HEK293 (cell line): Measurements from ENCODE around the gene CKS2.

Experiments
- BCL11A ChIP-seq: fragments of 450-650 bp; formaldehyde crosslinking; IDR thresholded peaks from 2 replicates; pipeline ENCODE4 v1.5.1; 2016; ENCODE audit warnings: low read depth, missing biosample characterization, missing genetic modification characterization
- CTCF ChIP-seq: fragments of 450-650 bp; formaldehyde crosslinking; IDR thresholded peaks from 2 replicates; pipeline ENCODE4 v1.5.1; 2016; ENCODE audit warnings: missing biosample characterization, missing genetic modification characterization
- HOXA7 ChIP-seq: sonication (generic); formaldehyde crosslinking; IDR thresholded peaks from 2 replicates; pipeline ENCODE4 v1.8.1; 2022; ENCODE audit warnings: missing genetic modification reagents, borderline replicate concordance
- KLF10 ChIP-seq: fragments of 450-650 bp; IDR thresholded peaks from 2 replicates; pipeline ENCODE4 v1.5.1; 2018; ENCODE audit warnings: missing biosample characterization, mild to moderate bottlenecking, missing genetic modification characterization
- PRDM6 ChIP-seq: fragments of 450-650 bp; formaldehyde crosslinking; IDR thresholded peaks from 2 replicates; pipeline ENCODE4 v1.5.1; 2017; ENCODE audit warnings: missing biosample characterization, missing genetic modification characterization
- SP2 ChIP-seq: fragments of 450-650 bp; formaldehyde crosslinking; IDR thresholded peaks from 2 replicates; pipeline ENCODE4 v1.5.1; 2016; ENCODE audit warnings: missing biosample characterization, missing genetic modification characterization
- ZNF169 ChIP-seq: fragments of 450-650 bp; formaldehyde crosslinking; IDR thresholded peaks from 2 replicates; pipeline ENCODE4 v1.5.1; 2016; ENCODE audit warnings: missing biosample characterization, missing genetic modification characterization
- ZNF274 ChIP-seq, 2 experiments: fragments of 200-500 bp in 1 of 2; fragments of 450-650 bp in 1 of 2; sonication (Bioruptor generic) in 1 of 2; formaldehyde crosslinking in 1 of 2; IDR thresholded peaks; 2 replicates each; pipeline versions ENCODE4 v1.5.1 to v1.6.1; 2014 to 2016; ENCODE audit warnings: borderline replicate concordance in 1 of 2, inconsistent platforms in 1 of 2, low read length in 1 of 2, missing biosample characterization in 1 of 2, missing genetic modification characterization in 1 of 2
- ZNF501 ChIP-seq: fragments of 450-650 bp; formaldehyde crosslinking; IDR thresholded peaks from 2 replicates; pipeline ENCODE4 v1.5.1; 2016; ENCODE audit warnings: missing biosample characterization, missing genetic modification characterization
- ZNF513 ChIP-seq: fragments of 450-650 bp; IDR thresholded peaks from 2 replicates; pipeline ENCODE4 v1.5.1; 2018; ENCODE audit warnings: missing biosample characterization, missing genetic modification characterization
- ZNF561 ChIP-seq: fragments of 450-650 bp; IDR thresholded peaks from 2 replicates; pipeline ENCODE4 v1.5.1; 2018; ENCODE audit warnings: missing biosample characterization, missing genetic modification characterization, borderline replicate concordance
- ZNF837 ChIP-seq: fragments of 450-650 bp; formaldehyde crosslinking; IDR thresholded peaks from 2 replicates; pipeline ENCODE4 v1.5.1; 2016; ENCODE audit warnings: missing biosample characterization, missing genetic modification characterization
- TF ChIP-seq, protein P1 (sequence below): fragments of 450-650 bp; formaldehyde crosslinking; IDR thresholded peaks from 2 replicates; pipeline ENCODE4 v1.5.1; 2016; ENCODE audit warnings: missing biosample characterization, missing genetic modification characterization
- TF ChIP-seq, protein P2 (sequence below): fragments of 450-650 bp; formaldehyde crosslinking; IDR thresholded peaks from 2 replicates; pipeline ENCODE4 v1.5.1; 2016; ENCODE audit warnings: missing biosample characterization, missing genetic modification characterization, low read depth

DNA sequence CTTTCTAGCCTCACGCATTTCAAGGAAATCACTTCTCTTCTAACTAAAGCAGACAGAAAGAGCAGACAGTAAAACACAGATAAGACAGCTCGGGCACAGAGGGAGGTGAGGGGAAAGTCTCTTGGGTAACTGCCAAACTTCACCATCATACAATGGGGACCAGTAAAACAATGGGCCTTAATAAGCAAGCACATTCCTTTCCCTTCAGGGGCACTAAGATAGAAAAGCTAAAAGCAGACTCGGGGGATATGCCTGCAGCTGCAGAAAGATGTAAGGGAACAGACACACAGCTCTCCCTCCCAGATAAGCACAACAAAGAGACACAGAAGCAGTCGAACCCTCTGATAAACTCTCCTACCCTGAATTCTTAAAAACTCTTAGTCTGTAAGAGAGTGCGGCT lies 15.6 kb upstream of the CKS2 start:
- no peak for TF ChIP-seq CTCF (tag by site-specific recombination)
- TF ChIP-seq SP2 (tag by site-specific recombination) = no peak
- no peak for TF ChIP-seq BCL11A
- TF ChIP-seq, protein P1, sequence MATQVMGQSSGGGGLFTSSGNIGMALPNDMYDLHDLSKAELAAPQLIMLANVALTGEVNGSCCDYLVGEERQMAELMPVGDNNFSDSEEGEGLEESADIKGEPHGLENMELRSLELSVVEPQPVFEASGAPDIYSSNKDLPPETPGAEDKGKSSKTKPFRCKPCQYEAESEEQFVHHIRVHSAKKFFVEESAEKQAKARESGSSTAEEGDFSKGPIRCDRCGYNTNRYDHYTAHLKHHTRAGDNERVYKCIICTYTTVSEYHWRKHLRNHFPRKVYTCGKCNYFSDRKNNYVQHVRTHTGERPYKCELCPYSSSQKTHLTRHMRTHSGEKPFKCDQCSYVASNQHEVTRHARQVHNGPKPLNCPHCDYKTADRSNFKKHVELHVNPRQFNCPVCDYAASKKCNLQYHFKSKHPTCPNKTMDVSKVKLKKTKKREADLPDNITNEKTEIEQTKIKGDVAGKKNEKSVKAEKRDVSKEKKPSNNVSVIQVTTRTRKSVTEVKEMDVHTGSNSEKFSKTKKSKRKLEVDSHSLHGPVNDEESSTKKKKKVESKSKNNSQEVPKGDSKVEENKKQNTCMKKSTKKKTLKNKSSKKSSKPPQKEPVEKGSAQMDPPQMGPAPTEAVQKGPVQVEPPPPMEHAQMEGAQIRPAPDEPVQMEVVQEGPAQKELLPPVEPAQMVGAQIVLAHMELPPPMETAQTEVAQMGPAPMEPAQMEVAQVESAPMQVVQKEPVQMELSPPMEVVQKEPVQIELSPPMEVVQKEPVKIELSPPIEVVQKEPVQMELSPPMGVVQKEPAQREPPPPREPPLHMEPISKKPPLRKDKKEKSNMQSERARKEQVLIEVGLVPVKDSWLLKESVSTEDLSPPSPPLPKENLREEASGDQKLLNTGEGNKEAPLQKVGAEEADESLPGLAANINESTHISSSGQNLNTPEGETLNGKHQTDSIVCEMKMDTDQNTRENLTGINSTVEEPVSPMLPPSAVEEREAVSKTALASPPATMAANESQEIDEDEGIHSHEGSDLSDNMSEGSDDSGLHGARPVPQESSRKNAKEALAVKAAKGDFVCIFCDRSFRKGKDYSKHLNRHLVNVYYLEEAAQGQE = no peak
- TF ChIP-seq ZNF169 = no peak
- no peak for TF ChIP-seq KLF10 (tag by site-specific recombination)
- TF ChIP-seq PRDM6 (tag by site-specific recombination) = no peak
- TF ChIP-seq, protein P2, sequence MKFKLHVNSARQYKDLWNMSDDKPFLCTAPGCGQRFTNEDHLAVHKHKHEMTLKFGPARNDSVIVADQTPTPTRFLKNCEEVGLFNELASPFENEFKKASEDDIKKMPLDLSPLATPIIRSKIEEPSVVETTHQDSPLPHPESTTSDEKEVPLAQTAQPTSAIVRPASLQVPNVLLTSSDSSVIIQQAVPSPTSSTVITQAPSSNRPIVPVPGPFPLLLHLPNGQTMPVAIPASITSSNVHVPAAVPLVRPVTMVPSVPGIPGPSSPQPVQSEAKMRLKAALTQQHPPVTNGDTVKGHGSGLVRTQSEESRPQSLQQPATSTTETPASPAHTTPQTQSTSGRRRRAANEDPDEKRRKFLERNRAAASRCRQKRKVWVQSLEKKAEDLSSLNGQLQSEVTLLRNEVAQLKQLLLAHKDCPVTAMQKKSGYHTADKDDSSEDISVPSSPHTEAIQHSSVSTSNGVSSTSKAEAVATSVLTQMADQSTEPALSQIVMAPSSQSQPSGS (tag by site-specific recombination) = no peak
- no peak for TF ChIP-seq ZNF501 (tag by site-specific recombination)
- no peak for TF ChIP-seq HOXA7
- no peak for TF ChIP-seq ZNF561 (tag by site-specific recombination)
- no peak for TF ChIP-seq ZNF274 (IDR thresholded peaks at IDR 0.05; ENCODE audit: low read length)
- TF ChIP-seq ZNF274 (tag by site-specific recombination; IDR thresholded peaks at IDR 0.05; ENCODE audit: borderline replicate concordance) = no peak
- no peak for TF ChIP-seq ZNF837
- TF ChIP-seq ZNF513 = no peak
